Cerebellar cortex (tissue), 1 donor: ENCODE results near the gene SIAE.

ENCODE experiments used
- DNase-seq: peaks from one replicate; pipeline ENCODE4 v3.0.0-alpha.2; 2015; ENCODE audit warnings: low spot score

The SIAE gene, protein sequence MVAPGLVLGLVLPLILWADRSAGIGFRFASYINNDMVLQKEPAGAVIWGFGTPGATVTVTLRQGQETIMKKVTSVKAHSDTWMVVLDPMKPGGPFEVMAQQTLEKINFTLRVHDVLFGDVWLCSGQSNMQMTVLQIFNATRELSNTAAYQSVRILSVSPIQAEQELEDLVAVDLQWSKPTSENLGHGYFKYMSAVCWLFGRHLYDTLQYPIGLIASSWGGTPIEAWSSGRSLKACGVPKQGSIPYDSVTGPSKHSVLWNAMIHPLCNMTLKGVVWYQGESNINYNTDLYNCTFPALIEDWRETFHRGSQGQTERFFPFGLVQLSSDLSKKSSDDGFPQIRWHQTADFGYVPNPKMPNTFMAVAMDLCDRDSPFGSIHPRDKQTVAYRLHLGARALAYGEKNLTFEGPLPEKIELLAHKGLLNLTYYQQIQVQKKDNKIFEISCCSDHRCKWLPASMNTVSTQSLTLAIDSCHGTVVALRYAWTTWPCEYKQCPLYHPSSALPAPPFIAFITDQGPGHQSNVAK

DNA sequence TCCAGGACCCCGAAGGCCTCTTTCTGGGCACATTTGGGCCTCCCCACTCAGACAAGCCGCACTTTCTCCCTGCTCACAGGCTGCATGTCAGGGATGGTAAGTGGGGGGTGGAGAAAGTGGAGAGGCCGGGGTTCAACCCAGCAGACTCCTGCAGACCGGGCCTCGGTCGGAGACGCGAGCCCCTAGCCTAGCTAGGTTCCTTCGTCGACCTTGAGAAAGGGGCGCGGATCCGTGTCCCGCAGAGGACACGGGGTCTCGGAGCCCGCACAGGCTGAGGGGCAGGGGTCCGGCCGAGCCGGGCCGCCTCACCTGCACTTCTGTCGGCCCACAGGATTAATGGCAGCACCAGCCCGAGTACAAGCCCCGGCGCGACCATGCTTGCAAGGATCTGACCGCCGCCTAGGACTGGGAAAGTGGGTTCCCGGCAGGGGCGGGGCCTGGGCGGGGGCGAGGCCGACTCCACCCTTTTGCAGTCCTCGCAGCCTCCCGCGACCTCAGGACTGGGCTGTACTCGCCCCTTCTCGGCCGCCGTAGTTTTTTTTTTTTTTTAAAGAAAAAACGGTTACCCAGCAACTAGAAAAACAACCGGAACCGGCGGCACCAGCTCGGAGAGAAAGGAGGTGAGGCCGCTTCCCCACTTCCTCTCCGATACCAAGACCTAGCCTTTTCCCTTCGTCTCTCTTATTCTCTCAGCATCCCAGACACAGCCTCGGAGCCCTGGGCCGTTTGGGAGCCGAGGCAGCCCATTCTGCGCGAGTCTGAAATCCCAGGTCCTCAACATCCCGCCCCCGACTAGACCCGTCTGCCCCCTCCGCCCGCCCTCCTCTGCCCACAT is at the start of gene SIAE, which contains the start of gene SPA17:
TSS of gene SIAE (minus strand) at position 407 of the 835 bp plus-strand sequence. CDS start at position 376, 31 bp downstream.
TSS of gene SPA17 (plus strand) at position 572 of the 835 bp plus-strand sequence. CDS start 1,361 bp downstream, outside the sequence.
- peak; percentile 92 for DNase-seq

DNA sequence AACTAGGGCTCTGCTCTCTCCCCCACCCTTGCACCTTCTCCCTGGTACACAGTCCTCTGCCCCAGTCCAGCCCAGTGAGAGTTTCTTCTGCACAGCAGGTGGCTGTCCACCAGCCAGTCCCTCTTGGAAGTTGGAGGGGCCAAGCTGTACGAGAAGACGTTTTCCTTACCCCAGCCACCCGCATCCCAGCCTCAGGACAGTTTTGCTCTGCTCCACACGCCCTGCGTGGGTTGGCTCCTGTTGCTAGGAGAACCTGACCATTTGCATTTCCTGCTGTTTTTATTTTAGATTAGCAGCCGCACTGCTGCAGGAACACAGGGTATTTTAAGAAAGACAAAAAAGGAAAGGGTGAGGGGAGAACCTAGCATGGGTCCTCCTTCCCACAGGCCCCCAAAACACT is 48.6 kb upstream of the SIAE start:
- no peak for DNase-seq

DNA sequence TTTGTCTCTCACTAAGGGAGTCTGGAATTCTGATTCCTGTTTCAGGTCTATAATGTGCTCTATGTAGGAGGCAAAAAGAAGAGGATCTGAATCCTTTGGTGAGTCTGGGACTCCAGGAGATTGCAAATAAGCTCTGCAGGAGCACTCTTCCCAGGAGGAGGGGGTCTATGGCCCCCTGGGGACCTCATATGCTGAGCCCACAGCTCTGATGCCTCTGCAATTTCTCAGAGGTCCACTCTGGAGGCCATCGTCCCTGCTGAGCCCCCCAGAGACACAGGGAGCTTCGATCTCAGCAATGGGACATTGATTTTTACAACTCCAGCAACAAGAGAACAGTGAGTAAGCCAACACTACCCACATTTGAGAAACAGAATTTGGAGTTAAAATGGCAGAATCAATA is 46.0 kb upstream of the SIAE start:
- no peak for DNase-seq

DNA sequence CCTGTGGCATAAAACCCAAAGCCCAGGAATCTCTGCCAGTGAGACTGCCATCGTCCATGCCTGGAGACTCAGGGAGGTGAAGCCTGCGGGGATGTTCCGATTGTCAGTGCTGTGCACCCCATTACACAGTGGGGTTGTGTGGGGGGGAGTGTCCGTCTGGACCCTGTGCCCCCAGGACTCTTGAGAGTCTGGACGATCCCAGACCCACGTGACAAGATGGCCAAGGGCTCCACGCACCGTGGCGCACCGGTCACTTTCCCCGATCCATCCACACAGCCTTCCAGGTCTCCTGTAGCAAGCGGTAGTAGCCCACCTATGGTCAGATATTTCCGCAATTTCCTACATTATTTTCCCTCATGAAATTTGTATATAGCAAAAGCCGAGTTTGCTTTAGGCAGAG is 45.3 kb upstream of the SIAE start:
- no peak for DNase-seq

DNA sequence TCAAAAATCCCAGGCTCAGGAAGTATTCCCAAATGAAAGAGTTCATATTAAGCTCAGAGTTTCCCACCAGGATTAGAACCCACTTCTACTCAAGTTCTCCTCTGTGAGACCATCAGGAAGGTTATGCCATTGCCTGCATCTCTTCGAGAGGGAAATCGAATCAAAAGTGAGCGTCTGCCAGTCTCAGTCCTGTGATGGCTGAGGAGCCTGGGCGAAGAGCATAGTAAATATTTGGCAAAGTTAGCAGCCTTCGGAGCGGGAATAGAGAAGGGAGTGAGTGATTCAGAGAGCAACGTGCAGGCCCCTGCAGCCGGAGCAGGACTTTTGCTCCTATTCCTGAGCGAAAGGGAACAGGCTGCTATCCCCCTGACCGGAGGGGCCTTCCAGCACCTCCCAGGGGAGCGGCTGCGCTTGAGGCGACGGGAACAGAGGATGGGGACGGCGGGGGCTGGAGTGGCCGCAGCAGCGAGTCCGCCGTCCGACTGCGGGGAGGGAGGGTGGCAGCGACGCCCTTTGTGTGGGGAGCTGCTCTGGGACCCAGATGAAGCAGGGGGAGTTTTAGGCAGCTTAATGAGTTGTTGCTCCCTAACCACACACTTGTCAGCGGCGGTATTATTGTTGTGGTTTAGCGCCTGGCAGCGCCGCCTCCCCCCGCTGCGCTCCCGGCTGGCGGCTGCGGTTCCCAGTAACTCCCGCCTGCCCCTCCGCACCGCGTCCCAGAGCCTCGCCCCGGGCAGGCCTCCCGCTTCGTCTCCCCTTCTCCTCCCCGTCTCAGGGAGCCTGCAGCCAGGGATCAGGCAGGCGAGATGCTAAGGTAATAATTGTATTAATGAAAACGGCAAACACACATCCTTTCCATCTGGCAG is 44.5 kb upstream of the SIAE start:
- peak; percentile 12 for DNase-seq

DNA sequence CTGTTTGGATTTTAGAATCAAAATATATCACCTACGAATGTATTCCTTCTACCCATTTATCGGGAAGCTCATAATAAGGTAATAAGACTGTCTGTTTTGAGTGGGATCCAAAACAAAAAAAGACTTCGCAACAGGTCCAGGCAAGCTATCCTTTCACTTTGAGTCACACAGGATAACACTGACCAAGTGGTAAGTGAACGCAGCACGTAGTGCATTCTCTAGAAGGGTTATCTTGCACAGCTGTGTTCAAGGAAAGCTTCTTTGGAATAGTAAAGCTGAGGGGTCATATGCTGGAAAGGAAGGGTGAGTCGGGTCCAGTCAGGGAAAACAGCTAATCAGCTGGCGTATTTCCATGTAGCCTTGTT is 43.9 kb upstream of the SIAE start:
- DNase-seq = no peak

DNA sequence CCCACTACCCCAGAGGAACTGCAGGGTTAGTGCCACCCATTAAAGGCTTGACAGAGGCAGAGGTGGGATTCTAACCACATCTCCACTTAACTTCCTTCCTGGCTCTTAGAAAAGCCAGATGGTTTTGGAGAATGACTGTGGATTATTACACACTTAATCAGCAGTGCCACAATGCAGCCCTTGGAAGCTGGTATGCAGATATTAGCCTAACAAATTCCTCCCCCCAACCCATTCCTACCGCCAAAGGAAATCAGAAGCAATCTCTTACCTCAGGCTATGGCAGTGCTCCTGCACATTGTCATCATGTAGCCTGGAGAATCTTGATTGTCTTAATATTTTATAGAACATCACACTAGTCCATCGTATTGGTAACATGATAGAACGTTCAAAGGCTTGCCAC is 43.1 kb upstream of the SIAE start:
- no peak for DNase-seq

DNA sequence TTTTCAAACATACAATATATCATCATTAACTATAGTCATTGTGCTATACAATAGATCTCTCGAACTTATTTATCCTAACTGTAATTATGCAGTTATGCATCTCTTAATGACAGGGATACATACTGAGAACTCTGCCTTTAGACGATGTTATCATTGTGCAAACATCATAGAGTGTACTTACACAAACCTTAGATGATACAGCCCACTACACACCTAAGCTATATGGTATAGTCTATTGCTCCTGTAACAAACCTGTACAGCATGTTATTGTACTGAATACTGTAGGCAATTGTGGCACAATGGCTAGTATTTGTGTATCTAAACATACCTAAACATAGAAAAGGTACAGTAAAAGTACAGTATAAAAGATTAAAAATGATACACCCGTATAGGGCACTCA is 38.9 kb upstream of the SIAE start:
- no peak for DNase-seq

DNA sequence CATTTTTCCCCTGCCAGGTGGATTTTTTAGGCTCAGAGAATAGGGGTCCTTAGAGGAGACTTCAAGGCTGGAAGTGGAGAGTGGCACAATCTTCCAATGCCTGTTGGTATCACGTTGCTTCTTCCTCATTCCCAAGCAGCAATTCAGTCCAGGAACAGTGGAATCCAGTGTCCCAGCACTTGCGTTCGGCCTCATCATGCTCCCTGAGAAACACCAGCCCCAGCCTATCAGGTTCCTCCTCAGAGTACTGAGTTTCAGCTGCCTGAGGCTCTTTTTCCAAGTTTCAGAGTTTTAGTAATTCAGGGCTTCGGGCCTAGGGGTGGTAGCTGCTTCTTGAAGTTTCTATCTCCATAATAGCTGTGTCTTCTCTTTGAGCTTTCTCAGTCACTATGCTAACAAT is 34.3 kb upstream of the SIAE start:
- DNase-seq = no peak

DNA sequence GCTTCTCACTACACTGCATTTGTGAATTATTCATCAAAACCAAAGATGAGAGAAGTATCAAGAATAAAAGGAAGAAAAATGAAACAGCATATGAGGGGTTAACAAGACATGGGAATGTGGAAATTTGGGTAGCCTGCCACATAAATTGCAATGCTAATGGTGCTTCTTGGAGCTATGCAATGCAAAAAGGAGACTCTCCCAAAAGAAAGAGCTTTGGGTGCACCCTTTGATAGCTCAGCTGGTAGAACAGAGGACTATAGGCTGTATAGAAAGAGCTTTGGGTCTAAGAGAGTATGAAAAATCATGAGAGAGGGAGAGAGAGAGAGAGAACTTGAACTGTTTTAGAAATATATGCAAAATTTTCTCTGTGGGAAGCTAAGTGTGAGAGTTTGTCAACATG is 26.5 kb upstream of the SIAE start:
- DNase-seq = no peak

DNA sequence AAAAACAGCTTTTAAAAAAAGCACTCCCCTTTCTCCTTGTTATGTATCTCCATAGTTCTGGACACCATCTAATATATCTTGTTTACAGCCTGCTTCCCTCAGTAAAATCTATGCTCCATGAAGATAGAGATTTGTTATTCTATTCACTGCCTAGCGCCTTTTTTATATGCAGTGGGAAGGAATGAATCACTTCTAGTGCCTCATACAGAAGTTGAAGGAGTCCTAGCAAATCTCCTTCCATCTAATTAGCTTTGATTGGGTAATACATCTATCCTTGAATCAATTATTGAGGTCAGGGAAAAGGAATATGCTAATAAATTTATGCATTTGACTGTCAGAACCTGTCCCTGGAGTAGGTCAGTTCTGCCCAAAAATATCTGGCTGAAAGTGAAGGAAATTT is 26.0 kb upstream of the SIAE start:
- no peak for DNase-seq

DNA sequence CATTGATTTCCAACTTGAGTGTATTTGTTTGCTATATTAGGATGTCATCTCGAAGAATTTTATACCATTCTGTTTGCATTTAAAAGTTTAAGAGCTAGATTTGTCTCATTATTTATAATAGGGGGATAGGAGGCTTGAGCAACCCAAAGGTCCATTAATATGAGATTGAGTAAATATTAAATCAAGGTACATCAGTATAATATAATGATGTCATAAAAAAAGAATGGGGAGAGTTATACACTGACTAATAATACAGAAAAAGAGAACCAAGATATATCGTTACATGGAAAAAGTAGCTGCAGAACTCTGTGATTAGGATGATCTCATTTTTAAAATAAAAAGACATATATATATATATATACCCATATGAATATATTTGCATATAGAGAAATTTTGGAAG is 19.6 kb upstream of the SIAE start:
- DNase-seq = no peak

DNA sequence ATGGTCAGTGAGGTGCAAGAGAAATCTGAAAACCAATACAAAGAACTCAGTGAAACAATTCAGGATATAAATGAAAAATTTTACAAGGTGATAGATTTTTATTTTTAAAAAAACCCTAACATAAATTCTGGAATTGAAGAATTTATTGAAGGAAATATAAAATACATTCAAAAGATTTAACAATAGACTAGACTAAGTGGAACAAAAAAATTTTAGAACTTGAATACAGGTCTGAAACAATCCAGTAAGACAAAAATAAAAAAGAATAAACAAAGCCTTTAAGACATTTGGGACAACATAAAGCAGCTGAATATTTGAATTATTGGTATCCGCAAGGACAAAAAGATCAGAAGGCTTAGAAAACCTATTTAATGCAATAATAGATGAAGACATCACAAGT is 8.9 kb upstream of the SIAE start:
- no peak for DNase-seq

DNA sequence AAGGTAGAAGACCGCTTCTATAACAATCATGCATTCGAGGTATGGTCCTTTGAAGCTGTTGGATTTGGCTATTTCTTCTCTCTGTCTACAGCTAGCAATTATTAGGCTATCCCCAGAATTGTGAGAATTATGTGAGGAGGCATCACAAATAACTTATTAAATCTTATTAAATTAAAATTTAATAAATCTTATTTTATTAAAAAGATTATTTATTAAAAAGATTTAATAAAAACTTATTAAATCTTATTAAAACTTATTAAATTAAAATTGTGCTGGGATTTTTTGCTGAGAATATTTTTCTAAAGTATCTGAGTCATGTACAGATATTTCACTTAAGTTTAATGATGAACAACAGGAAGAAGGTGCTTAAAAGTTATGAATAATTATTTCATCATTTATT is 7.9 kb upstream of the SIAE start:
- no peak for DNase-seq

DNA sequence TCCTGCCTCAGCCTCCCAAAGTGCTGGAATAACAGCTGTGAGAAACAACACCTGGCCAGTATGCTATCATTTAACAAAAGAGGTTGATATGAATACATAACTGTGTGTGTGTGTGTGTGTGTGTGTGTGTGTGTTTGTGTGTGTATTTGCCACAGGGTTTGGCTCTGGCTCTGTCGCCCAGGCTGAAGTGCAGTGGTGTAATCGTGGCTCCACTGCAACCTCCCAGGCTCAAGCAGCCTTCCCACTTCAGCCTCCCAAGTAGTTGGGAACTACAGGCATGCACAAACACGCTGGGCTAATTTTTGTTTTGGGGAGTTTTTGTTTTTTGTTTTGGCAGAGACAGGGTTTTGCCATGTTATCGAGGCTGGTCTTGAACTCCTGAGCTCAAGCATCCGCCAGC is 4.9 kb upstream of the SIAE start:
- no peak for DNase-seq

DNA sequence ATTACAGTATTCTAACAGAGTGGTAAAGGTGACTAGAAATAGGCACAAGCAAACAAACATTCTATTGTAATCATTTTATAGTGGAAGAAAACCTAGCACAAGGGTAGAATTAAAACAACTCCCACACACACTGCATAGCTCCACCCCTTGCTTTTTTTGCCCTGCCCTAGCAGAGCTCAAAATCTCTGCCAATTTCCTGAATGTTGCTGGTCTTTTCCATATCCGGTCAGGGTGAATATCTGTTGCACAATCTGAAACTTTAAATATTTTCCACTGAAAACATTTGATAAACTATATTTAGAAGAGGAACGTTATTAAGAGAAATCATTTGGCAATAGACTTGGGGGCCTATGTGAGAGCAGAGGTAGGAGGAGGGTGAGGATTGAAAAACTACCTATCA is 2.8 kb upstream of the SIAE start:
- no peak for DNase-seq

DNA sequence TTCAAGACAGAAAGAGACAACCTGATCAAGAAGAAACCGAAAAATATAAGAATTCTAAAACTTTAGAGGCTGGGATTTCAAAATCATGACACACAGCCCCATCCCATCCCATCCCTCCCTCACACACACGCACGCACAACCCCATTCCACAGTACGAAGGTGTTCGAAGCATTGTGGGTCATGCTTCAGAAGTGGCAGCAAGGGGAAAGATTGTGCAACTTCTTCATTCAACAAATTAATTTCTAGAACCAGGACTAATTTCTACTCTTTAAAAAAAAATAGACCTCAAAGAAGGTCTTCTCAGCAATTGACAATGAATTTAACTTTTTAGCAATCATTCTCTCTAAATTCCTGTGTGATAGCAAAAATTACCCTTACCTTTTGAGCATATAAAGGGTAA is 1.0 kb upstream of the SIAE start:
- no peak for DNase-seq

DNA sequence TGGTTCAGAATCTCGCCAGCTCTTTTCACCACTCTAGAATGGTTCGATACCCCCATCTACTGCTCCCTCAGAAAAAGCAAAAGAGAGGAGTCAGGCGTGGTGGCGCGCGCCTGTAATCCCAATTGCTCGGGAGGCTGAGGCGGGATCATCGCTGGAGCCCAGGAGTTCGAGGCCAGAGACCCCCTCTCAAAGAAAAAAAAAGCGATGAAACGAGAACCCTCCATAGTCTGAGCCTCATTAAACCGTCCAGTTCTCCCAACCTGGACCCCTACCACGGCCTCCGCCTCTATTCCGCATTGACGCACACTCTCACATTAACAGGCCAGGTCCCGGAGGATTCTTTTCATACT is 604 bp upstream of the SIAE start:
- no peak for DNase-seq

DNA sequence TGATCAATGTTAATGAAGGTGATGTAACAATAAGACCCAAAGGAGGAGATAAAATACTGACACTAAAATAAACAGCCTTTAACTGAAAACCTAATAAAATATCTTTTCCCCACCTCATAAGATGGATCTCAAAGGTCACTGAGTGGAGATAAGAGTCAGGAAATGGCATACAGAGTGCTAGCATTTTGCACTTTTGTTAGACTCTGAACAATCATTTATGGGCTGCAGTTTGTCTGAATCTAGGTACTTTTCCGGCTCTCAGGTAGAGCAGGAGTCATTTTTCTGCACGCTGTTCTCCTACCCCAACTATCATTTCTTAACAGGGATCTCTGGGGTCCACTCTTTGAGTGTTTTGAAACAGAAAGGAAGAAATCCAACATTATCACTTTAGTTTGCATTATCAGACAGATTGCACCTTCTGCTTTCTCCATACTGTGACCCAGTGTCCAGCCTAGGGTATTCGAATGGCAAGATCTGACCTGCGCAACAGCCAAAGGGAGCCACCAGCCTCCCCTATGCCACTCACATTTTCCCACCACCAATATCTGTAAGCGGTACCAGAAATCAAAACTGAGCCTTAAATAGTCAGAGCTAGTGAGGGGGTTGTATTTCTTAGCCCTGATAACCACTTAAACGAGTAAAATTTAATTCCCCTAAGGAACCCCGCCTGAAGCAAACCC is 863 bp downstream of the SIAE start:
- DNase-seq = peak; percentile 27

DNA sequence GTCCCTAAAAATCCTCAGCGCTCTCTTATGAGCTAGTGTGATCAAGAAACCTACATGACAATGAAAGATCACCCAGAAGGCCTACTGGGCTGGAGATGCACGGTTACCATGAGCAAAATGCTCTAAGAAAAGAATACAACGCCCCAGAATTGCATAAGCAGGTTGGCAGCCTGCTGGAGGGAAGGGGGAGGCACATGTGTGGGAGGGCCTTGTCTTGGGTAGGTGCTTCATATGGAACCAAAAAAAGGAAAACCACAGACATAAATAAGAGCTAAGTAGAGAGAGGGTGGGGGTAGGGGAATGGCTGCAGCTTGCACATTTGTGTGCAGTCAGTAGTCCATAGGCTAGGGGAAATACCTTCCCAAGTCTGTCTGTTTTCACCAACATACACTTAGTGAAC is 2.8 kb downstream of the SIAE start:
- DNase-seq = no peak

DNA sequence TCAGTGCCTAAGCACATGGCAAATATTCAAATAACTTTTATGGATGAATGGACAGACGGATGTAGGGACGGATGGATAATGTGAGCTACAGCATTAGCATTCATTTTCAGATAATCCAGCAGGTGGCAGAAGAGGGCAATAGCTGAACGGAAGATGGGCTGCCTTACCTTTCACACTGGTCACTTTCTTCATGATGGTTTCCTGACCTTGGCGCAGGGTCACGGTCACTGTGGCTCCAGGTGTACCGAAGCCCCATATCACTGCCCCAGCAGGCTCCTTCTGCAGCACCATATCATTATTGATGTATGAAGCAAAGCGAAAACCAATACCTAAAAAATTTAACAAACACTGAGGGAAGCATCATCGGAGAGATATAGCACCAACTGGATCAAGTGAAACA is 4.3 kb downstream of the SIAE start:
- peak; percentile 64 for DNase-seq

DNA sequence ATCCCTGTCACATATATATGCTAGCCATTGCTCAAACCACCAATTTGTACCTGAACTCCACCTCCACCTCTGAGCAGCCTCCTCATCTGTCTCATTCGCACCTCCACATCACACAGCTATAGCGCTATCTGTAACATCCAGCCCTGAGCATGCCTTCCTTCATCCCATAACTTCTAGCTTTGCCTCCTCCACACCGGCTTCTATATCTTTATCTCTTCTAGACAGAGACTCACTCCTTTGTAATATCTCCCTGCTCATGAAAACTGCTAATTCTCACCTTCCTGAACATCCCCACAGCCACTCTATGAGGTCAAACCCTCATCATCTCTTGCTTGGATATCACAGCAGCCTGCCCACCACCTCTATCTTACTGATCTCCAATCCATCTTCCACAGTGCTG is 5.9 kb downstream of the SIAE start:
- no peak for DNase-seq
